ENCODE results near the gene GNAS. TPM values are rescaled to one million over a fixed set of nuclear protein-coding genes. Genes with fewer than 3 reads are reported as not detected.

The GNAS gene
- total RNA-seq, 1 donor from 2014 or later = 746 TPM

- DNase-seq (no peak), ATAC-seq (no peak)
- H3K36me3 ChIP-seq = no peaks in the 10 kb centered on the region
- H3K4me1 ChIP-seq = no peaks in the 10 kb centered on the region
- intact Hi-C loops (cut with DNase I) = no loop called here
- no peaks in the 10 kb centered on the region for H3K27me3 ChIP-seq
- no peak overlapping the region for H3K4me3 ChIP-seq
- no peak overlapping the region for H3K27ac ChIP-seq
- TF ChIP-seq CTCF (IDR thresholded peaks at IDR 0.05) = no peak
- H3K9me3 ChIP-seq = no peaks in the 10 kb centered on the region
These were observed 103.6 kb downstream of the GNAS start for GRCh38 chr20:58956078-58956477.

- ATAC-seq (no peak), DNase-seq (no peak)
- no peaks in the 10 kb centered on the region for H3K4me1 ChIP-seq
- no peak overlapping the region for H3K4me3 ChIP-seq
- no peaks in the 10 kb centered on the region for H3K9me3 ChIP-seq
- no peak for TF ChIP-seq CTCF (IDR thresholded peaks at IDR 0.05)
- no peaks in the 10 kb centered on the region for H3K27me3 ChIP-seq
- H3K36me3 ChIP-seq = no peaks in the 10 kb centered on the region
- no peak overlapping the region for H3K27ac ChIP-seq
- intact Hi-C loops (cut with DNase I) = no loop called here
These were observed 107.1 kb downstream of the GNAS start for GRCh38 chr20:58959652-58960051.

Small RNA genes within 50 kb of the gene (microRNA-seq; reads per million reads assigned to microRNA genes)
- not detected for gene MIR298 (ENCODE audit: borderline microRNAs expressed)

Other genes starting within 250 kb of the GNAS start
- gene STX16, start 201.4 kb upstream of the GNAS start, total RNA-seq = 57.0 TPM
- gene NPEPL1, start 159.9 kb upstream of the GNAS start, total RNA-seq = 41.6 TPM
- gene GNAS-AS1, start 1.8 kb upstream of the GNAS start, total RNA-seq = 1.1 TPM
- gene NELFCD, start 128.5 kb downstream of the GNAS start, total RNA-seq = 51.2 TPM
- gene CTSZ, start 154.5 kb downstream of the GNAS start, total RNA-seq = 355 TPM
- gene TUBB1, start 166.7 kb downstream of the GNAS start, total RNA-seq = 3.0 TPM
- 59.7 TPM for gene ATP5F1E, start 179.6 kb downstream of the GNAS start, total RNA-seq
- 47.2 TPM for gene PRELID3B, start 190.1 kb downstream of the GNAS start, total RNA-seq